Activated naive CD4-positive, alpha-beta T cell (primary cell): ENCODE results near the gene TCF7.

Experiments
- DNase-seq, 4 experiments: peaks; one replicate each; lab custom pipeline; 2025; lab: John Stamatoyannopoulos, UW

Gene TCF7

GRCh38 chr5:134177369-134178095, 63.1 kb downstream of the TCF7 start:
- peak in 1 of 4 experiments; percentile 74 for DNase-seq

GRCh38 chr5:134178096-134178419, 63.6 kb downstream of the TCF7 start:
- no peak for DNase-seq

GRCh38 chr5:134183481-134183880, 69.0 kb downstream of the TCF7 start:
- DNase-seq = no peak

DNA sequence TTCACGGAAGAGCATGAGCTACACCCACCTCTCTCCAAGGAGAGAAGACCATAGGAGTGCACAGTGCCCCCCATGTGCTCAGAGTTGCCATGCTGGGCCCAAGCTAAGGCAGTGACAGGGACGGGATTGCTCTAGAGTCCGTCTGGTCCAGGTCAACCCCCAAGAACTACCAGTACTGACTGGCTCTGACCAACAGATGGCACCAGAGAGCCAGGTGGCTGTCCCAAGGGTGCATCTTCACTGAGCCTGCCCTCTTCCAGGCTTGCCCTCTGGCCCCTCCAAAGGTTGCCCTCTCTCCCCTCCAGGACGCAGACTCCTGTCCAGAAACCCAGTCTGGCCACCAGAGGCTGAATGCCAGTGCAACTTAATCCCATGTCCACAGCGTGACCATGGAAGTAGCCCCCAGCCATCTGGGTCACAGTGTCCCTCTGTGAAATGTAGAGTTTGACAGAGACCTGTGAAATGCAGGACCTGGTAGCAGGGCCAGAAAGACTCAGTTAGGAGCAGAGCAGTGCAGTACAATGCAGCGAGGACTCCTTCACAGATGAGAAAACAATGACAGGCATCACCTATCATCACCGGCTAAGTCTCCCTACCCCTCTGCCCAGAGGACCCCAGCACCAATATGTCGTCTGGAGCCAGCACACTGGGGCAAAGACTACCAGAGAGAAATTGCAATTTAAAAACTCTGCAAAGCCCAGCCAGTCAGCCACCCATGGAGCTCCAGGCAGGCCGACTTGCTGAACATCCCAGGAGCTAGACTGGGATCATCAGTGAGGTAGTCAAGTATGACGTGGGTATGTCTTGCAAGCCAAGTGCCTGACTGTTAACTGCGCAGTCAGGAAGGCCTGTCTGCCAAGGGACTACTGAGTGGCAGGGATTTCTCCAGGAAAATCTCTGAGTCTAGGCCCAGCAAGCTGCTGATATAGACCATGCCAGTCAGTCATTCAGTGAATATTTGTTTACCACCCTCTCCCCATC, 70.0 kb downstream of the TCF7 start:
- peak; percentile 39 to 56 (median 48) for DNase-seq

GRCh38 chr5:134188092-134188491, 73.6 kb downstream of the TCF7 start:
- DNase-seq = no peak

- no peak for DNase-seq
Observed at GRCh38 chr5:134189031-134189430, 74.5 kb downstream of the TCF7 start.

- DNase-seq = no peak
Observed at GRCh38 chr5:134195666-134196065, 81.2 kb downstream of the TCF7 start.
